ENCODE data around the gene GSTA2.

DNA sequence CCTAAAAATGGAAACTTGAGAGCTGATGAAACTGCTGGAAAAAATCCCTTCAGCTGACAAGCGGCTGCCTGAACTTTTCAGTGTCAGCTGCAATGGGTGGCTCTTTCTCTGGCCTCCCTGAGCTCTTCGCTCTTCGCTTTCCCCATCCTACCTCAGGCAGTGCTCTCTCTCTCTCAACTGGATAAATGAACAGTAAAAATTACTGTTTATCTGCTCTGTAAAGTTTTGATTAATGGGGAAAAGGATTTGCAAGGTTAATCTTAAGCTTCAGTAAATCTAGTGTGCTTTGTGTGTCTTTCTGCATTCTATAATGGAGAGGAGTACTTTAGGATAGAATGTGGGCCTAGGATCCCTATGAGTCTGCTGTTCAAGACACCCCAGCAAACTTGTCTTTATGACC, 57.3 kb downstream of the GSTA2 start:
- TF ChIP-seq, protein P1, sequence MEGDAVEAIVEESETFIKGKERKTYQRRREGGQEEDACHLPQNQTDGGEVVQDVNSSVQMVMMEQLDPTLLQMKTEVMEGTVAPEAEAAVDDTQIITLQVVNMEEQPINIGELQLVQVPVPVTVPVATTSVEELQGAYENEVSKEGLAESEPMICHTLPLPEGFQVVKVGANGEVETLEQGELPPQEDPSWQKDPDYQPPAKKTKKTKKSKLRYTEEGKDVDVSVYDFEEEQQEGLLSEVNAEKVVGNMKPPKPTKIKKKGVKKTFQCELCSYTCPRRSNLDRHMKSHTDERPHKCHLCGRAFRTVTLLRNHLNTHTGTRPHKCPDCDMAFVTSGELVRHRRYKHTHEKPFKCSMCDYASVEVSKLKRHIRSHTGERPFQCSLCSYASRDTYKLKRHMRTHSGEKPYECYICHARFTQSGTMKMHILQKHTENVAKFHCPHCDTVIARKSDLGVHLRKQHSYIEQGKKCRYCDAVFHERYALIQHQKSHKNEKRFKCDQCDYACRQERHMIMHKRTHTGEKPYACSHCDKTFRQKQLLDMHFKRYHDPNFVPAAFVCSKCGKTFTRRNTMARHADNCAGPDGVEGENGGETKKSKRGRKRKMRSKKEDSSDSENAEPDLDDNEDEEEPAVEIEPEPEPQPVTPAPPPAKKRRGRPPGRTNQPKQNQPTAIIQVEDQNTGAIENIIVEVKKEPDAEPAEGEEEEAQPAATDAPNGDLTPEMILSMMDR (IDR thresholded peaks at IDR 0.05), result no peak
- TF ChIP-seq POLR2A (IDR thresholded peaks at IDR 0.05), result no peak

All from testis (tissue), 2 donors.